ENCODE results near the gene TCEA2. TPM values are rescaled to one million over a fixed set of nuclear protein-coding genes. Genes with fewer than 3 reads are reported as not detected.

TCEA2 gene
- total and polyA plus RNA-seq, 2 of the 13 experiments (the other 11 are each of a cell fraction or from before 2014, with no cell fraction given) = 28.1 to 33.7 TPM

- H3K4me2 ChIP-seq (ENCODE audit: low read depth, low read length) = no peak overlapping the region
- H3K4me1 ChIP-seq (ENCODE audit: insufficient read depth, low read length) = peaks cover 12% of the 10 kb centered on the region
- 97% methylated on average over 27 of the region's 38 CpGs for WGBS (ENCODE audit: low lambda C conversion rate)
- ATAC-seq (no peak), FAIRE-seq (no peak), DNase-seq (ENCODE audit: low spot score) (no peak)
- no peaks in the 10 kb centered on the region for H3K27me3 ChIP-seq (ENCODE audit: control insufficient read depth in 1 of 2, insufficient read depth in 2 of 2, low read length in 2 of 2)
- ChIA-PET CTCF (ENCODE audit: low intra/inter-chr PET ratio, low total read pairs) (no interaction called here), POLR2A (no interaction called here)
- H3K4me3 ChIP-seq (replicated peaks in 1 of 3; ENCODE audit: insufficient read depth in 1 of 3, low read depth in 2 of 3, low read length in 3 of 3) = no peak overlapping the region
- peaks cover 4% of the 10 kb centered on the region for H3K79me2 ChIP-seq (ENCODE audit: insufficient read depth, low read length)
- no peak overlapping the region for H3K27ac ChIP-seq (ENCODE audit: extremely low read length, insufficient read depth, low read length)
- peaks cover 59 to 76% of the 10 kb centered on the region in 2 experiments for H3K36me3 ChIP-seq (replicated peaks in 1 of 2; ENCODE audit: control insufficient read depth in 1 of 2, insufficient read depth in 2 of 2, low read length in 2 of 2)
- no peak overlapping the region for H2AFZ ChIP-seq (ENCODE audit: low read length)
- in situ Hi-C loops (cut with HindIII; ENCODE audit: extremely low pct_ligation_motif_present, low pct_unique_long_range_greater_than_20kb) (no loop called here), intact Hi-C loops (cut with micrococcal nuclease; ENCODE audit: unreplicated experiment) (no loop called here)
- H3K9me3 ChIP-seq (ENCODE audit: low read length) = no peaks in the 10 kb centered on the region
- no peak overlapping the region for H3K9ac ChIP-seq (ENCODE audit: insufficient read depth, low read depth, low read length)
- BruUV-seq (replicated peaks) = no TSS peak
- no peaks in the 10 kb centered on the region for H4K20me1 ChIP-seq (ENCODE audit: insufficient read depth, low read length)
- no peak for TF ChIP-seq HNRNPUL1 (IDR thresholded peaks at IDR 0.05; ENCODE audit: low read depth, low read length)
- no peak for TF ChIP-seq ZNF143 (CRISPR knock-in tag; IDR thresholded peaks at IDR 0.05)
- TF ChIP-seq SKIL (CRISPR knock-in tag; IDR thresholded peaks at IDR 0.05; ENCODE audit: borderline replicate concordance) = no peak
- no peak for TF ChIP-seq RORA (CRISPR knock-in tag; IDR thresholded peaks at IDR 0.05)
- no peak for TF ChIP-seq TRIM22 (IDR thresholded peaks at IDR 0.05)
- peak; percentile 43 for TF ChIP-seq MNT (IDR thresholded peaks at IDR 0.05)
- TF ChIP-seq RERE (CRISPR knock-in tag; IDR thresholded peaks at IDR 0.05; ENCODE audit: low read depth) = no peak
- TF ChIP-seq AGO2 (optimal IDR thresholded peaks at IDR 0.05; ENCODE audit: low read depth, low read length) = peak; percentile 68
- 0 out of 2 replicates have a peak, but pooled peaks have one; percentile 42 for TF ChIP-seq RBFOX2 (IDR thresholded peaks at IDR 0.05; ENCODE audit: low read depth, low read length)
- no peak for TF ChIP-seq ZNF180 (CRISPR knock-in tag; IDR thresholded peaks at IDR 0.05; ENCODE audit: borderline replicate concordance, low read depth)
- TF ChIP-seq MBD4 (IDR thresholded peaks at IDR 0.05; ENCODE audit: borderline replicate concordance, low read length) = no peak
- TF ChIP-seq NR1H2 (CRISPR knock-in tag; IDR thresholded peaks at IDR 0.05; ENCODE audit: borderline replicate concordance, low read depth) = no peak
These were observed 33.5 kb upstream of the TCEA2 start for GRCh38 chr20:64029293-64030117.
